HCT116 (cell line): ENCODE measurements around the gene MADCAM1. TPM values are rescaled to one million over a fixed set of nuclear protein-coding genes. Genes with fewer than 3 reads are reported as not detected.

Source experiments
- ATAC-seq: fragments of 200-7000 bp; cut with Tn5 transposase; 2 replicates; pipeline ENCODE4 v1.9.1; 2020; ENCODE audit warnings: mild to moderate bottlenecking, moderate library complexity
- BruUV-seq: library from RNA; stranded (reverse); fragments of 400-500 nt; replicated peaks from 2 replicates; lab custom pipeline; 2021; lab: Mats Ljungman, UMichigan
- CTCF ChIA-PET: fragments of 300-600 bp; sonication (Branson Sonifier 250); formaldehyde crosslinking; loops from one replicate; lab custom pipeline; 2021; ENCODE audit warnings: antibody characterized with exemption; lab: Charles Lee
- POLR2A ChIA-PET: fragments of 300-600, 350-600 bp; sonication (Branson Sonifier 250); formaldehyde crosslinking; loops from one replicate; lab custom pipeline; 2021; ENCODE audit warnings: antibody characterized with exemption; lab: Charles Lee
- RAD21 ChIA-PET, 2 experiments: fragments of 300-600 bp; sonication (Branson Sonifier 250); formaldehyde crosslinking; loops; one replicate each; lab custom pipeline; 2023; ENCODE audit warnings: low total read pairs in 2 of 2; ENCODE audit not compliant: uncharacterized antibody in 2 of 2, unreplicated experiment in 2 of 2, low non-redundant PET in 1 of 2; lab: Charles Lee
- DNase-seq: peaks from one replicate; pipeline ENCODE4 v3.0.0-alpha.2; 2010; ENCODE audit warnings: low read depth, low spot score
- H2AFZ ChIP-seq: fragments of 200-600 bp; shearing (Covaris generic), sonication (generic); 2 replicates; pipeline ENCODE4 v1.6.1; 2017; ENCODE audit warnings: low read depth, mixed run types, mixed read lengths, antibody characterized with exemption, low read length; ENCODE audit not compliant: poor library complexity, severe bottlenecking
- H3K27ac ChIP-seq: 2 replicates; pipeline ENCODE4 v1.5.1; 2012; ENCODE audit warnings: low read depth, low read length
- H3K27me3 ChIP-seq: fragments of 200-600 bp; sonication (generic); 2 replicates; pipeline ENCODE4 v1.6.1; 2016; ENCODE audit warnings: mixed run types, low read length, mixed read lengths; ENCODE audit not compliant: insufficient read depth
- H3K36me3 ChIP-seq, 2 experiments: fragments of 200-500 bp in 1 of 2; fragments of 200-600 bp in 1 of 2; sonication (Bioruptor generic) in 1 of 2; sonication (generic) in 1 of 2; 2 replicates each; pipeline versions ENCODE4 v1.5.1 to v1.6.1; 2014 to 2016; ENCODE audit warnings: low read length in 2 of 2, inconsistent platforms in 1 of 2, mixed read lengths in 1 of 2, mixed run types in 1 of 2; ENCODE audit not compliant: insufficient read depth in 2 of 2, control insufficient read depth in 1 of 2
- H3K4me1 ChIP-seq, 2 experiments: fragments of 200-600 bp in 1 of 2; sonication (generic) in 1 of 2; 2 replicates each; pipeline versions ENCODE4 v1.5.1 to v1.6.1; 2012 to 2017; ENCODE audit warnings: low read length in 2 of 2, inconsistent platforms in 1 of 2, mild to moderate bottlenecking in 1 of 2, mixed read lengths in 1 of 2, mixed run types in 1 of 2, moderate library complexity in 1 of 2; ENCODE audit not compliant: insufficient read depth in 2 of 2, control insufficient read depth in 1 of 2
- H3K4me2 ChIP-seq: fragments of 200-600 bp; sonication (generic); 2 replicates; pipeline ENCODE4 v1.6.1; 2017; ENCODE audit warnings: mixed run types, low read length, mixed read lengths
- H3K4me3 ChIP-seq, 2 experiments: fragments of 200-600 bp in 1 of 2; sonication (generic) in 1 of 2; replicated peaks in 1 of 2; 2 replicates each; pipeline ENCODE4 v1.5.1; 2011 to 2016; ENCODE audit warnings: low read length in 2 of 2, control low read depth in 1 of 2, low read depth in 1 of 2, mild to moderate bottlenecking in 1 of 2, mixed read lengths in 1 of 2, mixed run types in 1 of 2
- H3K79me2 ChIP-seq: fragments of 200-600 bp; sonication (generic); 2 replicates; pipeline ENCODE4 v1.6.1; 2017; ENCODE audit warnings: mild to moderate bottlenecking, mixed run types, low read length, moderate library complexity, mixed read lengths; ENCODE audit not compliant: insufficient read depth
- H3K9ac ChIP-seq: fragments of 200-600 bp; sonication (generic); 2 replicates; pipeline ENCODE4 v1.6.1; 2016; ENCODE audit warnings: low read length, mixed read lengths
- H3K9me2 ChIP-seq: fragments of 200-600 bp; sonication (generic), shearing (Covaris generic); 2 replicates; pipeline ENCODE4 v1.6.1; 2017; ENCODE audit warnings: mixed run types, mild to moderate bottlenecking, moderate library complexity; ENCODE audit not compliant: insufficient read depth
- H3K9me3 ChIP-seq, 2 experiments: fragments of 200-500 bp in 1 of 2; fragments of 200-600 bp in 1 of 2; sonication (Bioruptor generic) in 1 of 2; sonication (generic) in 1 of 2; 2 replicates each; pipeline ENCODE4 v1.6.1; 2014 to 2017; ENCODE audit warnings: low read length in 2 of 2, mixed read lengths in 2 of 2, inconsistent platforms in 1 of 2, low read depth in 1 of 2, mild to moderate bottlenecking in 1 of 2, mixed run types in 1 of 2, moderate library complexity in 1 of 2; ENCODE audit not compliant: control insufficient read depth in 1 of 2, insufficient read depth in 1 of 2
- H4K20me1 ChIP-seq: fragments of 200-600 bp; sonication (generic), shearing (Covaris generic); 2 replicates; pipeline ENCODE4 v1.6.1; 2017; ENCODE audit warnings: mixed run types, mild to moderate bottlenecking, moderate library complexity; ENCODE audit not compliant: insufficient read depth
- CEBPB ChIP-seq: IDR thresholded peaks from 2 replicates; pipeline ENCODE4 v1.6.1; 2012; ENCODE audit warnings: low read depth
- EGR1 ChIP-seq: IDR thresholded peaks from 2 replicates; pipeline ENCODE4 v1.6.1; 2012; ENCODE audit warnings: low read depth
- ELF1 ChIP-seq: IDR thresholded peaks from 2 replicates; pipeline ENCODE4 v1.6.1; 2012; ENCODE audit warnings: low read depth, borderline replicate concordance
- EZH2 ChIP-seq: fragments of 200-600 bp; sonication (generic); IDR thresholded peaks from 2 replicates; pipeline ENCODE4 v1.6.1; 2017; ENCODE audit warnings: antibody characterized with exemption, mixed run types
- EZH2phosphoT487 ChIP-seq: fragments of 200-600 bp; IDR thresholded peaks from 2 replicates; pipeline ENCODE4 v1.6.1; 2018; ENCODE audit warnings: antibody characterized with exemption, borderline replicate concordance
- JUND ChIP-seq: IDR thresholded peaks from 2 replicates; pipeline ENCODE4 v1.6.1; 2012
- POLR2A ChIP-seq: IDR thresholded peaks from 2 replicates; pipeline ENCODE4 v1.7.0; 2011; ENCODE audit warnings: borderline replicate concordance; ENCODE audit not compliant: insufficient read depth, insufficient read length; ENCODE audit errors: extremely low read depth
- RAD21 ChIP-seq: IDR thresholded peaks from 2 replicates; pipeline ENCODE4 v1.6.1; 2012; ENCODE audit warnings: low read depth, mild to moderate bottlenecking
- REST ChIP-seq: IDR thresholded peaks from 2 replicates; pipeline ENCODE4 v1.6.1; 2012; ENCODE audit warnings: low read depth
- SIN3A ChIP-seq: IDR thresholded peaks from 2 replicates; pipeline ENCODE4 v1.6.1; 2012; ENCODE audit warnings: low read depth
- SP1 ChIP-seq: IDR thresholded peaks from 2 replicates; pipeline ENCODE4 v1.6.1; 2012; ENCODE audit warnings: low read depth
- TCF7L2 ChIP-seq: IDR thresholded peaks from 2 replicates; pipeline ENCODE4 v1.7.0; 2011; ENCODE audit warnings: borderline replicate concordance, inconsistent platforms; ENCODE audit not compliant: insufficient read depth, insufficient read length; ENCODE audit errors: extremely low read depth
- YY1 ChIP-seq: IDR thresholded peaks from 2 replicates; pipeline ENCODE4 v1.6.1; 2011; ENCODE audit warnings: low read length, low read depth, moderate library complexity, mild to moderate bottlenecking; ENCODE audit not compliant: insufficient replicate concordance; ENCODE audit errors: extremely low read depth
- ZBTB33 ChIP-seq: IDR thresholded peaks from 2 replicates; pipeline ENCODE4 v1.6.1; 2011; ENCODE audit warnings: mild to moderate bottlenecking, low read length, moderate library complexity; ENCODE audit not compliant: insufficient replicate concordance; ENCODE audit errors: extremely low read depth
- ZFX ChIP-seq: fragments of 450-650 bp; IDR thresholded peaks from 2 replicates; pipeline ENCODE4 v1.6.1; 2017
- ZNF274 ChIP-seq: fragments of 200-500 bp; sonication (Bioruptor generic); IDR thresholded peaks from 2 replicates; pipeline ENCODE4 v1.6.1; 2014; ENCODE audit warnings: mild to moderate bottlenecking, low read depth, low read length, inconsistent platforms
- intact Hi-C: fragments of 100-400 bp; cut with micrococcal nuclease; formaldehyde crosslinking; loops from 2 replicates; pipeline ENCODE4 v1.10.0; 2022
- total RNA-seq: library from RNA; stranded (reverse); gene quantifications from one replicate; pipeline ENCODE4 v1.2.1, GENCODE V29; 2021; ENCODE audit not compliant: unreplicated experiment

MADCAM1 gene
- total RNA-seq, 1 experiment from 2014 or later = 0.57 TPM

GRCh38 chr19:467554-467953 lies 28.7 kb upstream of the MADCAM1 start (continued):
- no peak for TF ChIP-seq ELF1
- TF ChIP-seq EZH2 = no peak
- no peak for TF ChIP-seq ZFX
- no peak for TF ChIP-seq ZBTB33

GRCh38 chr19:468587-469256 lies 27.6 kb upstream of the MADCAM1 start:
- CTCF ChIA-PET = no interaction called here
- POLR2A ChIA-PET = no interaction called here
- Histone ChIP-seq H3K27ac (no peak overlapping the region), H3K4me2 (no peak overlapping the region), H3K9ac (no peak overlapping the region), H3K9me3 (no peaks in the 10 kb centered on the region), H3K79me2 (no peaks in the 10 kb centered on the region), H4K20me1 (no peaks in the 10 kb centered on the region), H3K4me1 (peaks cover 0 to 5% of the 10 kb centered on the region in 2 experiments; a peak in 1 of 4 replicates), H3K9me2 (no peaks in the 10 kb centered on the region), H2AFZ (no peak overlapping the region), H3K36me3 (no peaks in the 10 kb centered on the region), H3K4me3 (no peak overlapping the region), H3K27me3 (no peaks in the 10 kb centered on the region)
- RAD21 ChIA-PET = no interaction called here
- TF ChIP-seq REST (no peak), SIN3A (no peak), ZNF274 (no peak), RAD21 (no peak), SP1 (no peak), ELF1 (no peak), EZH2phosphoT487 (no peak), EGR1 (no peak), YY1 (no peak), EZH2 (no peak), JUND (no peak), ZFX (no peak), POLR2A (no peak), CEBPB (no peak), TCF7L2 (no peak)
- intact Hi-C loops = no loop called here
- DNase-seq (no peak), ATAC-seq (no peak)
- no TSS peak for BruUV-seq
